ENCODE data around the gene SCGB1D1.

SCGB1D1 gene

DNA sequence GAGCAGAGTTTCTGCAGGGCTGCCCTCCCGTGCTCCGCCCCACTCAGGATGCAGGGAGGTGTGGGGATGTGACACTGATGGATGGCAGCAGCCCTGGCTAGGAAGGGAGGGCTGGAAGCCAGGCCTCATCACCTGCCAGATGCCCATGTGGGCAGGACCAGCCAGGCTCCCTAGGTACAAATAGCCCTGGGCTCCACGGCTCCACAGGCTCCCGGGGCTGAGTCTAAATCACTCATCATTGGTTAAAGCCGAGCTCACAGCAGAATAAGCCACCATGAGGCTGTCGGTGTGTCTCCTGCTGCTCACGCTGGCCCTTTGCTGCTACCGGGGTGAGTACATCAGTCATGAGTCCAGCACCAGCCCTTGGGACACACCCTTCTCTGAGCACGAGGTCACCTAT is at the start of gene SCGB1D1:
SCGB1D1 (plus strand) TSS at position 206 of the 400 bp plus-strand sequence; CDS start at position 275, 69 bp downstream.
- DNase-seq: no peak

GRCh38 chr11:62140304-62141110 is 49.5 kb upstream of the SCGB1D1 start:
- DNase-seq: no peak

DNA sequence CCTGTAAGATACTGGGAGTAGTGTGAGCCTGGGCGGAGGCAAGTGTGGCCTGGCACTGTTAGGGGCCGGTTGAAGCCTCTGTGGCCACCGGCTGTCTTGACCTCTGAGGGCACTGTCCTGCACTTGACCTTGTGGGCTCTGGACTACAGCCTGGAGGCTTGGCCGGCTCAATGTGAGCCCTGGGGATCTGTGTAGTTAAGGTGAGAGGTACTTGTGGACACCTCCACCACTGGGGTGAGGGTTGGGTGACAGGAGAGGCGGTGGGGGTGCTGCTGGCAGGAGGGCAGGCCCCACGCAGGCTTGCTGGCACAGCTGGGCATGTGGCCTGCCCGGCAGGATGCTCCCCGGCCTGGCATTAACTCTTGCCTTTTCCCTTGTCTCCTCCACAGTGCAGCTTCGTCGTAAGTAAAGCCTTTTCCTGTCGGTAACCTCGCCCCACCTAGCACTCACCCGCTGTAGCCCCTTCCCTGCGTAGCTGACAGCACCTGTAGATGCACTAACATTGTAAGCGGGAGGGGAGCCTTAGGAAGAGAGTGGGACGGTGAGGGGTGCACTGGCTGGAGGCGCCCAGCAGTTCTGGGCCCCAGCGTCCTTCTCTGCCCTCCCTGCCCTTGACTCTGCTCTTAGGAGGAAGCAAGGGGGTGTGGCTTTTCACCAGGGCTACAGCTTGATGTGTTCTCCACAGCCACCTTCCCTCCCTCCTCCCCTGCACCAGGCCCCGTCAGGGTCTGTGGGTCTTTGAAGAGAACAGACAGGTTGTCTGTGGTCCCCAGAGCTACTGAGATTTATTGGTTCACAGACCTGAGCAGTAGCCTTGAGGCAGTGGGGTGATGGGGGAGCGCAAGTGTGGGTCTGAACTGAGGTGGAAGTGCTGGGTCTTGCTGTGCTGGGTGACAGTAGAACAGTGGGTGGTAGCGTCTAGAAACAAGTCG is 48.6 kb upstream of the SCGB1D1 start:
- no peak for DNase-seq

GRCh38 chr11:62142043-62142375 is 48.0 kb upstream of the SCGB1D1 start:
- DNase-seq: no peak

DNA sequence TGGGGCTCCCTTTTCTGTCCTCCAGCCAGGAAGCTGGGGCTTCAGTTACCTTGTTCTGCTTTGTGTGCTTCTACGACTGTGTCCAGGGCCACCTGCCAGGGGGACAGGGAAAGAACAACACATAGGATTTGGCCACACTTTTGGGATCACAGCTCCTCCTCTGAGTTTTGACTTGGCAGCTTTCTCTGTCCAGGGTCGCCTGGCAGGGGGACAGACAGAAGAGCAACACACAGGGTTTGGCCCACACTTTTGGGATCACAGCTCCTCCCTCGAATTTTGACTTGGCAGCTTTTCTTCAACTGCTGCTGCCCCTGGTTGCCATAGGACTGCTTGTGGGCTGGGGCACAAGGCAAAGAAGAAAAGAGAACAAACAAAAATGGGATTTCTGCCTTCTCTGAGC is 47.1 kb upstream of the SCGB1D1 start:
- DNase-seq: no peak

- DNase-seq: no peak
Observed at GRCh38 chr11:62143727-62144126, 46.3 kb upstream of the SCGB1D1 start.

DNA sequence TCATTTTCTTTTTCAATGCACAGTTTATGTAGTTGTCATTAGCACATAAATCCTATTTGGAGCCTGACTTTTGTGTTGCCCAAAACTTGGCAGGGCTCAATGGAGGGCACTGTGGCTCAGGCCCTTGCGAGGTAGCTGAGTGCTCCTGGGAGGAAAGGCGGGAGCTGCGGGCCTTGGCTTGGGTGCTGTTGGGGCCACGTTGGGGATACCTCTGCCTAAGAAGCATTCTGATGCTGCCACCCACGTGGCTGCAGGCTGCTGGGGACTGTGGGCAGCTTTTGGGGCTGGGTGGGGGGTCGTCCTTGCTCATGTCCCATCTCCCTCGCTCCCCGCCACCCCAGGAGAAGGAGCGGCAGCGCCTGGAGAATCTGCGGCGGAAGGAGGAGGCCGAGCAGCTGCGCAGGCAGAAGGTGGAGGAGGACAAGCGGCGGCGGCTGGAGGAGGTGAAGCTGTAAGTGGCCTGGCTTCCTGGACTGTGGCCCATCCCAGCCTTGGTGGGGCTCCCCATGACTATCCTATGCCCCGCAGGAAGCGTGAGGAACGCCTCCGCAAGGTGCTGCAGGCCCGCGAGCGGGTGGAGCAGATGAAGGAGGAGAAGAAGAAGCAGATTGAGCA is 45.3 kb upstream of the SCGB1D1 start:
- DNase-seq: no peak

DNA sequence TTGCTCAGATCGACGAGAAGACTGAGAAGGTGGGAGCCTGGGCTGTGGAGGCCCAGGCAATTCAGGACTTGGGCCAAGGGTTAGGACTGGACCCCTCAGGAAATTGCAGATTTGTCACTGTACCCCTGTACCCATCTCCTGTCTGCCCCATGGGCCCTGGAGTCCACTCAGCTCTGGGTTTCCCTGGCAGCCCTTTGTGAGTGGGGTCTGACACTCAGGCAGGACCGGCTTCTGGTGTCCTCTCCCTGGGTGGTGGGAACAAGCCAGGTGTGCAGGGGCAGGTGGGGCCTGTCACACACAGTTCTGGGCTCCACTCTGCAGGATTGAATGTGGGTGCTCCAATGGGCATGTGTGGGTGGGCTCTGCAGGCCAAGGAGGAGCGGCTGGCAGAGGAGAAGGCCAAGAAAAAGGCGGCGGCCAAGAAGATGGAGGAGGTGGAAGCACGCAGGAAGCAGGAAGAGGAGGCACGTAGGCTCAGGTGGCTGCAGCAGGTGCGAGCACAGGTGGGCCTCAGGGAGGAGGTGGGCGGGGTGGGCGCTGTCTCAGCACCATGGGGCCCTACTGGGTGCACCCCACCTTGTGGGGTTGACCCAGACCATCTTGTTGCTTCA is 44.6 kb upstream of the SCGB1D1 start:
- no peak for DNase-seq

GRCh38 chr11:62146476-62147200 is 43.4 kb upstream of the SCGB1D1 start:
- no peak for DNase-seq

- no peak for DNase-seq
Observed at GRCh38 chr11:62147545-62147944, 42.5 kb upstream of the SCGB1D1 start.

DNA sequence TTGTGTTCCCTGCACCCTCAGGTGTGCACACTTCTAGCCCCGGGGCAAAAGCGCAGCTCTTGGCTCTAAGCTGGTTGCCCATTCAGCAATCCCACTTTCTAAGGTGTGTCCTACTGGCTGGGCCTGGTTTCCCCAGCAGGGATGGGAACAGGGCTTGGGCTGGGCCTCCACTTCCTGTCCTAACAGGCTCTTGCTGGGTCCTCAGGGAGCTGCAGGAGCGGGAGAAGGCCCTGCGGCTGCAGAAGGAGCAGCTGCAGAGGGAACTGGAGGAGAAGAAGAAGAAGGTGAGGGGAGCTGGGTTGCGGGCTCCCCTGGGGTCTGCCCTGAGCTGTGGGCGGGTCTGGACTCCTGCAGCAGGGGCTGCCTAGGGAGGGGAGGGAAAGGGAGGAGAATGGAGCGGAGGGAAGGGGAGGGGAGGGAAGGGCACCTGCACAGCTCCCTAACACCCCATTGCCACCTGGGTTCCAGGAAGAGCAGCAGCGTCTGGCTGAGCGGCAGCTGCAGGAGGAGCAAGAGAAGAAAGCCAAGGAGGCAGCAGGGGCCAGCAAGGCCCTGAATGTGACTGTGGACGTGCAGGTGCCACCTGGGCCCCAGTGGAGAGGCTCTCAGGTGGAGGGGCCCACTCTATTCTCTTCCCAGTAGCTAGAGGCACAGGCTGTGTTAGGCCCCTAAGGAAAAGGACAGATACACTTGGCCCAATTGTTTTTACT is 41.6 kb upstream of the SCGB1D1 start:
- no peak for DNase-seq

DNA sequence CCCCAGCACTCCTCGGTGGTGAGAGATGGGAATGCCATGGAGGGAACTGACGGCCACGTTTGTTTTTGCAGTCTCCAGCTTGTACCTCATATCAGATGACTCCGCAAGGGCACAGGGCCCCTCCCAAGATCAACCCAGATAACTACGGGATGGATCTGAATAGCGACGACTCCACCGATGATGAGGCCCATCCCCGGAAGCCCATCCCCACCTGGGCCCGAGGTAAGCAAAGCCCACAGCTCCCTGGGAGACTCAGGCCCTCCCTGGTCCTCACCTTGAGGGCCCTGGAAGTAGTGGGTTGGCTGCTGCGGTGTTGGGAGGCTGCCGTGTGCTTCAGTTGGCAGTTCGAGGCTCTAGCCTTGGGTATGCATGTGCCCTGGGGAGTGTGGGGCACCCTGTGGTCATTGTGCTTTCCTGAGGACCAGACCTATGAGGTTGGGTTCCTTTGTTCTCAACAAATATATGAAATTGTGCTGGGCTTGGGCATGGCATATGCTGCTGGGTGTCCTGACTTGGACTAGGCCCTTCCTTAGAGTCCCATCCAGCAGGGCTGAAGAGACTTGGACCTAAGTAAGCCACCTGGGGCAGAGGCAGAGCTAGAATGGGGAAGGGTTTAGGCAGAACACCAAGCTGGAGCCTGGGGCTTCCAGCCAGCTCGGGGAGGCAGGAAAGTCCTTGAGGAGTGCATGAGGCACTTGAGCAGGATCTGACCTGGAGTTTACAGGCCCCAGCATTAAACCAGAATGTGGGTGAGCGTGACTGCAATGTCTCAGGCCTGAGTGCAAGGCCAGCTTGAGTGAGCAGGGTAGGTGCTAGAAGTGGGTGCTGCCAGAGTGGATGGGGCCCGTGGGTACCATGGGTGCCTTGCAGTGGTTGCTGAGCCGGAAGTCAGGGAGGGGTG is 39.8 kb upstream of the SCGB1D1 start:
- no peak for DNase-seq

DNA sequence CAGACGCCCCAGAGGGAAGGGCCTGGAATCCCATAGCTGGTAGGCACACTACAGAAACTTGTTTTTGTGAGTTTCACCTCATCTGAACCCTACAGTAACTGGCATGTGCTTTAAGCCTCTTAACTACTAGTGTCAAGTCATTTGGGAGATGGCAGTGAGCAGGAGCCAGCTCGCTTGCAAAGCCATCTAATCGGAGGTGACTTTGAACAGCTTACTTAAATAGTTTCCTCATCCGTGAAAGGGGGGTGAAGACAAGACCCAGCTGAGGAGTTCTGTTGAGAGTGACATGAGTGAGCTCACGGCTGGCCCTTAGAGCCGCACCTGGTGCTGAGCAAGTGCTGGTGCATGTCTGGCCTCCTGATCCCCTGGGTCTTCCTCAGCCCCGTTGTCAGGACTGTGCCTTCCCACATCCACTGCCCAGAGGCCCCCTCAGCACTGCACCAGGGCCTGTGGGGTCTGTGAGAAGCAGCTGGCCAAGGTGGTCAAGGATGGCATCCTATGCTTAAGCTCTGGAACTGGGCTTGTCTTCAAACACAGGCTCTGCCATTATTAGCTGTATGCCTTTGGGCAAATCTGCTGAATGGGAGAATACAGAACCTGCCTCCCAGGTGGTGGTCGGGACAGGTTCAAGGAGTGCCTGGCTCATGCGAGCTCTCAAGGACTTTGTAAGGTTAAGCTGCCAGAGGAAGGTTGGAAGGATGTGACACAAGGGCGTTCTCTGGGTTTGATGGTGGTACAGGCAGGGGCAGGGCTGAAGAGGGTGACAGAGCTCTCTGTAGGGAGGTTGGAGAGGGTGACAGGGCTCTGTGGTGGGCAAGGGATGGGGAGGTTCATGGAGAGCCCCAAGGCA is 38.9 kb upstream of the SCGB1D1 start:
- no peak for DNase-seq

- DNase-seq: no peak
Observed at GRCh38 chr11:62151737-62152102, 38.3 kb upstream of the SCGB1D1 start.

GRCh38 chr11:62152245-62153086 is 37.5 kb upstream of the SCGB1D1 start:
- DNase-seq: no peak

DNA sequence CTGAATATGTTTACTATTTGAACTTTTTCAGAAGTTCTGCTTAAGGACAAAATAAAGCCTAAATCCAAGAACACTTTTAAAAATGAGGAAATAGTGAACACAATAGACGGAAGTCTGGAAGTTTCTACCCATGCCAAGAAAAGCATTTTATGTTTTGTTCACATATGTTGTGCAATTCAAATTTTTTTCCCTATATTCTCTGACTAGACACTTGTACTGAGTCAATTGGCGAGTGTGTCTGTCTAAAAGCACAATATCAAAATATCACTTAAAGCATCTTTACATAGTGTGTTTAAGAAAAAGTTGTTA is 37.0 kb upstream of the SCGB1D1 start:
- no peak for DNase-seq

DNA sequence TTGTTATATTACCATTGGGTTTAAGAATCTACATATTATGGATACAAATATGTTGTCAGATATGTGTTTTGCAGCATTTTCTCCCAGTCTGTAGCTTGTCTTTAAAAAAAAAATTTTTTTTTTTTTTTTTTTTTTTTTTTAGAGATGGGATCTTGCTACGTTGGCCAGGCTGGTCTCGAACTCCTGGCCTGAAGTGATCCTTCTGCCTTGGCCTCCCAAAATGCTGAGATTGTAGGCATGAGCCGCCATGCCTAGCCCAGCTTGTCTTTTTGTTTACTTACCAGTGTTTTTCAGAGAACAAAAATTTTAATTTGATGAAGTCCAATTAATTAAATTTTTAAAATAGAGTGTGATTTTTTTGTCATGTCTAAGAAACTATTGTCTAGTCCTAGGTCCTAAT is 36.4 kb upstream of the SCGB1D1 start:
- no peak for DNase-seq

- DNase-seq: no peak
Observed at GRCh38 chr11:62157603-62158002, 32.4 kb upstream of the SCGB1D1 start.

- no peak for DNase-seq
Observed at GRCh38 chr11:62166371-62166770, 23.6 kb upstream of the SCGB1D1 start.

Measured in GOT3 (cell line).